KMS-11 (cell line): Measurements from ENCODE around the gene TOLLIP.

ENCODE experiments used
- H2AFZ ChIP-seq: fragments of 200-600 bp; sonication (generic); 2 replicates; pipeline ENCODE4 v1.6.1; 2016; ENCODE audit warnings: antibody characterized with exemption, mixed run types, low read depth
- H3K27ac ChIP-seq: fragments of 200-600 bp; sonication (generic); 2 replicates; pipeline ENCODE4 v1.6.1; 2016; ENCODE audit warnings: mild to moderate bottlenecking, mixed run types
- H3K27me3 ChIP-seq: fragments of 200-600 bp; sonication (generic); 2 replicates; pipeline ENCODE4 v1.6.1; 2017; ENCODE audit warnings: mild to moderate bottlenecking, low read depth, mixed run types, moderate library complexity; ENCODE audit not compliant: insufficient read depth
- H3K36me3 ChIP-seq: fragments of 200-600 bp; sonication (generic); 2 replicates; pipeline ENCODE4 v1.6.1; 2017; ENCODE audit warnings: mild to moderate bottlenecking, mixed run types; ENCODE audit not compliant: insufficient read depth
- H3K4me1 ChIP-seq: fragments of 200-600 bp; sonication (generic); 2 replicates; pipeline ENCODE4 v1.6.1; 2016; ENCODE audit warnings: mild to moderate bottlenecking, low read depth, mixed run types; ENCODE audit not compliant: poor library complexity, severe bottlenecking
- H3K4me2 ChIP-seq: fragments of 200-600 bp; sonication (generic); 2 replicates; pipeline ENCODE4 v1.7.0; 2016; ENCODE audit warnings: mild to moderate bottlenecking, mixed run types
- H3K4me3 ChIP-seq: fragments of 200-600 bp; sonication (generic); IDR thresholded peaks from 2 replicates; pipeline ENCODE4 v1.6.1; 2017; ENCODE audit warnings: low read depth, low read length, mixed read lengths; ENCODE audit not compliant: insufficient read depth
- H3K79me2 ChIP-seq: fragments of 200-600 bp; sonication (generic); 2 replicates; pipeline ENCODE4 v1.6.1; 2016; ENCODE audit warnings: low read depth, mixed run types; ENCODE audit not compliant: insufficient read depth
- H3K9ac ChIP-seq: fragments of 200-600 bp; sonication (generic); 2 replicates; pipeline ENCODE4 v1.6.1; 2016; ENCODE audit warnings: mild to moderate bottlenecking, mixed run types
- H4K20me1 ChIP-seq: fragments of 200-600 bp; sonication (generic); 2 replicates; pipeline ENCODE4 v1.6.1; 2016; ENCODE audit warnings: mild to moderate bottlenecking, mixed run types; ENCODE audit not compliant: insufficient read depth
- TF ChIP-seq, protein P1 (sequence below): fragments of 200-600 bp; sonication (generic); conservative IDR thresholded peaks from 2 replicates; pipeline ENCODE4 v1.6.1; 2017; ENCODE audit warnings: low read depth, mild to moderate bottlenecking, antibody characterized with exemption, low read length, moderate library complexity, mixed read lengths

TOLLIP gene

GRCh38 chr11:1262172-1263006, 47.0 kb downstream of the TOLLIP start:
- no peak overlapping the region for H3K9ac ChIP-seq
- no peaks in the 10 kb centered on the region; the same call in 1 of the 2 replicates for H3K27me3 ChIP-seq
- H2AFZ ChIP-seq: no peak overlapping the region
- peaks cover 10% of the 10 kb centered on the region for H3K4me1 ChIP-seq
- no peaks in the 10 kb centered on the region for H3K79me2 ChIP-seq
- no peak overlapping the region for H3K4me2 ChIP-seq
- H3K27ac ChIP-seq: no peak overlapping the region
- H3K36me3 ChIP-seq: no peaks in the 10 kb centered on the region
- TF ChIP-seq, protein P1, sequence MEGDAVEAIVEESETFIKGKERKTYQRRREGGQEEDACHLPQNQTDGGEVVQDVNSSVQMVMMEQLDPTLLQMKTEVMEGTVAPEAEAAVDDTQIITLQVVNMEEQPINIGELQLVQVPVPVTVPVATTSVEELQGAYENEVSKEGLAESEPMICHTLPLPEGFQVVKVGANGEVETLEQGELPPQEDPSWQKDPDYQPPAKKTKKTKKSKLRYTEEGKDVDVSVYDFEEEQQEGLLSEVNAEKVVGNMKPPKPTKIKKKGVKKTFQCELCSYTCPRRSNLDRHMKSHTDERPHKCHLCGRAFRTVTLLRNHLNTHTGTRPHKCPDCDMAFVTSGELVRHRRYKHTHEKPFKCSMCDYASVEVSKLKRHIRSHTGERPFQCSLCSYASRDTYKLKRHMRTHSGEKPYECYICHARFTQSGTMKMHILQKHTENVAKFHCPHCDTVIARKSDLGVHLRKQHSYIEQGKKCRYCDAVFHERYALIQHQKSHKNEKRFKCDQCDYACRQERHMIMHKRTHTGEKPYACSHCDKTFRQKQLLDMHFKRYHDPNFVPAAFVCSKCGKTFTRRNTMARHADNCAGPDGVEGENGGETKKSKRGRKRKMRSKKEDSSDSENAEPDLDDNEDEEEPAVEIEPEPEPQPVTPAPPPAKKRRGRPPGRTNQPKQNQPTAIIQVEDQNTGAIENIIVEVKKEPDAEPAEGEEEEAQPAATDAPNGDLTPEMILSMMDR: no peak
- no peak overlapping the region for H3K4me3 ChIP-seq
- no peaks in the 10 kb centered on the region for H4K20me1 ChIP-seq

DNA sequence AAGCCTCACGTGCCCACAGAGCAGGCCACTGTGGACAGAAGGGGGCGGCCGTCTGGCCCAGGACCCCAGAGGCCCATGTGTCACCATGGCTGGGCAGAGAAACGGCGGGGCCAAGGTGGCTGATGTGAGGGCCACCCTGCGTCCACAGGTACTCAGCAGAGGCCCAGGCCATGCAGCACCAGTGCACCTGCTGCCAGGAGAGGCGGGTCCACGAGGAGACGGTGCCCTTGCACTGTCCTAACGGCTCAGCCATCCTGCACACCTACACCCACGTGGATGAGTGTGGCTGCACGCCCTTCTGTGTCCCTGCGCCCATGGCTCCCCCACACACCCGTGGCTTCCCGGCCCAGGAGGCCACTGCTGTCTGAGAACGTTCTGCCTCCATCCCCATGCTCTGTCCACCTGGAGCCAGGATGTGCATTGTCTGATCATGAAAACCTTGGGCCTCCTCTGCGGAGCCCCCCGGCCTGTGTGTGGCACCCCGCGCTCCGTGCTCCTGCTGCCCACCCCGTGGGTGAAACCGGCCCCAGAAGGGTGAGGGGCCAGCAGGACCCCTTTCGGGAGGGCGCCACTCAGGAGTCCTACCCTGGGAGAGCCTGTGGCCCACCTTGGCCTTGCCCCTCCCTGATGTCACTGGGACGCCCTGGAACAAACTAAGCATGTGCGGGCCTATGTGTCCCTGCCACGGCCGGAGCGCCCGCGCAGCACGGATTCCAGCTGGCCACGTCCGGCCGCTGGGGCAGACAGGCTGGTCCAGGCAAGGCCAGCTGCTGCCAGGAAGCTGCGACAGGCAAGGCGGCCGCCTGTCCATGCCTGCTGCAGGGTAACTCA, 48.0 kb downstream of the TOLLIP start:
- Histone ChIP-seq H3K9ac (no peak overlapping the region), H4K20me1 (no peaks in the 10 kb centered on the region), H3K4me1 (peaks cover 1% of the 10 kb centered on the region), H3K4me3 (no peak overlapping the region), H3K36me3 (no peaks in the 10 kb centered on the region), H3K27me3 (no peaks in the 10 kb centered on the region; the same call in 1 of the 2 replicates), H3K27ac (no peak overlapping the region), H3K79me2 (no peaks in the 10 kb centered on the region), H3K4me2 (no peak overlapping the region), H2AFZ (no peak overlapping the region)
- TF ChIP-seq, protein P1: no peak

GRCh38 chr11:1260620-1261019, 48.8 kb downstream of the TOLLIP start:
- no peak overlapping the region for H3K27ac ChIP-seq
- no peak overlapping the region for H3K4me3 ChIP-seq
- no peaks in the 10 kb centered on the region for H3K79me2 ChIP-seq
- H3K36me3 ChIP-seq: no peaks in the 10 kb centered on the region
- no peak overlapping the region for H2AFZ ChIP-seq
- H3K9ac ChIP-seq: no peak overlapping the region
- H3K27me3 ChIP-seq: no peaks in the 10 kb centered on the region; the same call in 1 of the 2 replicates
- H3K4me2 ChIP-seq: no peak overlapping the region
- TF ChIP-seq, protein P1: no peak
- no peaks in the 10 kb centered on the region for H3K4me1 ChIP-seq
- H4K20me1 ChIP-seq: no peaks in the 10 kb centered on the region

GRCh38 chr11:1260023-1260501, 49.4 kb downstream of the TOLLIP start:
- H4K20me1 ChIP-seq: no peaks in the 10 kb centered on the region
- H3K4me1 ChIP-seq: no peaks in the 10 kb centered on the region
- no peak overlapping the region for H3K27ac ChIP-seq
- TF ChIP-seq, protein P1: no peak
- no peak overlapping the region for H3K4me2 ChIP-seq
- H3K36me3 ChIP-seq: no peaks in the 10 kb centered on the region
- H3K27me3 ChIP-seq: no peaks in the 10 kb centered on the region; the same call in 1 of the 2 replicates
- H3K9ac ChIP-seq: no peak overlapping the region
- H2AFZ ChIP-seq: no peak overlapping the region
- H3K79me2 ChIP-seq: no peaks in the 10 kb centered on the region
- no peak overlapping the region for H3K4me3 ChIP-seq
